Measurements from ENCODE around the gene KIF26B.
"Not testable (repeated sequence)": the region's sequence is repeated elsewhere in the genome, so short reads cannot be mapped to it uniquely, and the experiment has no call there.

Gene KIF26B

GRCh38 chr1:245397771-245398170 lies 243.0 kb downstream of the KIF26B start:
- peak in 1 of 3 donors; percentile 25 for DNase-seq

GRCh38 chr1:245398180-245398579 lies 243.4 kb downstream of the KIF26B start:
- no peak for DNase-seq

GRCh38 chr1:245401881-245402587 lies 247.2 kb downstream of the KIF26B start:
- no peak for DNase-seq

- DNase-seq, result not testable (repeated sequence)
These were observed 248.2 kb downstream of the KIF26B start for GRCh38 chr1:245402998-245403397.

GRCh38 chr1:245404527-245404926 lies 249.7 kb downstream of the KIF26B start:
- no peak for DNase-seq

- DNase-seq, result no peak
These were observed 250.2 kb downstream of the KIF26B start for GRCh38 chr1:245404952-245405351.

GRCh38 chr1:245406426-245406825 lies 251.6 kb downstream of the KIF26B start:
- DNase-seq, result no peak

GRCh38 chr1:245407983-245408382 lies 253.2 kb downstream of the KIF26B start:
- DNase-seq, result no peak

GRCh38 chr1:245409341-245410195 lies 254.8 kb downstream of the KIF26B start:
- DNase-seq, result no peak

GRCh38 chr1:245411245-245412036 lies 256.7 kb downstream of the KIF26B start:
- DNase-seq, result peak; percentile 19 to 49 (median 38)

- no peak for DNase-seq
These were observed 257.5 kb downstream of the KIF26B start for GRCh38 chr1:245412306-245412705.

GRCh38 chr1:245416781-245417180 lies 262.0 kb downstream of the KIF26B start:
- DNase-seq, result no peak

- DNase-seq, result no peak
These were observed 263.3 kb downstream of the KIF26B start for GRCh38 chr1:245418077-245418476.

GRCh38 chr1:245419461-245419978 lies 264.7 kb downstream of the KIF26B start:
- no peak for DNase-seq

GRCh38 chr1:245419989-245420388 lies 265.2 kb downstream of the KIF26B start:
- no peak for DNase-seq

GRCh38 chr1:245420926-245421325 lies 266.1 kb downstream of the KIF26B start:
- no peak for DNase-seq

GRCh38 chr1:245428681-245429080 lies 273.9 kb downstream of the KIF26B start:
- no peak for DNase-seq

- no peak for DNase-seq
These were observed 276.9 kb downstream of the KIF26B start for GRCh38 chr1:245431706-245432105.

GRCh38 chr1:245432228-245432875 lies 277.6 kb downstream of the KIF26B start:
- no peak for DNase-seq

GRCh38 chr1:245433561-245433960 lies 278.8 kb downstream of the KIF26B start:
- no peak for DNase-seq

GRCh38 chr1:245434280-245434679 lies 279.5 kb downstream of the KIF26B start:
- DNase-seq, result no peak

- no peak for DNase-seq
These were observed 281.6 kb downstream of the KIF26B start for GRCh38 chr1:245436407-245436806.
